Measurements from ENCODE around the gene CEP44. TPM values are rescaled to one million over a fixed set of nuclear protein-coding genes. Genes with fewer than 3 reads are reported as not detected.

CEP44 gene
- polyA plus RNA-seq, 1 experiment = 3.4 TPM

GRCh38 chr4:174245714-174246113 lies 38.0 kb upstream of the CEP44 start:
- TF ChIP-seq, protein P1, sequence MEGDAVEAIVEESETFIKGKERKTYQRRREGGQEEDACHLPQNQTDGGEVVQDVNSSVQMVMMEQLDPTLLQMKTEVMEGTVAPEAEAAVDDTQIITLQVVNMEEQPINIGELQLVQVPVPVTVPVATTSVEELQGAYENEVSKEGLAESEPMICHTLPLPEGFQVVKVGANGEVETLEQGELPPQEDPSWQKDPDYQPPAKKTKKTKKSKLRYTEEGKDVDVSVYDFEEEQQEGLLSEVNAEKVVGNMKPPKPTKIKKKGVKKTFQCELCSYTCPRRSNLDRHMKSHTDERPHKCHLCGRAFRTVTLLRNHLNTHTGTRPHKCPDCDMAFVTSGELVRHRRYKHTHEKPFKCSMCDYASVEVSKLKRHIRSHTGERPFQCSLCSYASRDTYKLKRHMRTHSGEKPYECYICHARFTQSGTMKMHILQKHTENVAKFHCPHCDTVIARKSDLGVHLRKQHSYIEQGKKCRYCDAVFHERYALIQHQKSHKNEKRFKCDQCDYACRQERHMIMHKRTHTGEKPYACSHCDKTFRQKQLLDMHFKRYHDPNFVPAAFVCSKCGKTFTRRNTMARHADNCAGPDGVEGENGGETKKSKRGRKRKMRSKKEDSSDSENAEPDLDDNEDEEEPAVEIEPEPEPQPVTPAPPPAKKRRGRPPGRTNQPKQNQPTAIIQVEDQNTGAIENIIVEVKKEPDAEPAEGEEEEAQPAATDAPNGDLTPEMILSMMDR (IDR thresholded peaks at IDR 0.05; ENCODE audit: insufficient read depth, low read depth, low read length) = no peak
- POLR2A ChIA-PET = no interaction called here
- Histone ChIP-seq H3K27me3 (ENCODE audit: control insufficient read depth, insufficient read depth, low read length) (no peaks in the 10 kb centered on the region), H3K4me3 (ENCODE audit: low read depth, low read length) (no peak overlapping the region), H3K36me3 (ENCODE audit: control insufficient read depth, insufficient read depth, low read length) (no peaks in the 10 kb centered on the region)
- DNase-seq (ENCODE audit: low read depth) = no peak
- CTCF ChIA-PET = interaction anchor here (1.6 kb wide), 1 partner anchor 10 kb away, joined by 4 read pairs; no protein-coding TSS in a partner anchor

GRCh38 chr4:174248407-174248806 lies 35.3 kb upstream of the CEP44 start:
- POLR2A ChIA-PET = no interaction called here
- Histone ChIP-seq H3K36me3 (ENCODE audit: control insufficient read depth, insufficient read depth, low read length) (no peaks in the 10 kb centered on the region), H3K27me3 (ENCODE audit: control insufficient read depth, insufficient read depth, low read length) (no peaks in the 10 kb centered on the region), H3K4me3 (ENCODE audit: low read depth, low read length) (no peak overlapping the region)
- TF ChIP-seq, protein P1 (IDR thresholded peaks at IDR 0.05; ENCODE audit: insufficient read depth, low read depth, low read length) = no peak
- CTCF ChIA-PET = no interaction called here
- no peak for DNase-seq (ENCODE audit: low read depth)

- Histone ChIP-seq H3K4me3 (ENCODE audit: low read depth, low read length) (no peak overlapping the region), H3K36me3 (ENCODE audit: control insufficient read depth, insufficient read depth, low read length) (0 out of 2 replicates have a peak, but pooled peaks cover 1% of the 10 kb centered on the region), H3K27me3 (ENCODE audit: control insufficient read depth, insufficient read depth, low read length) (no peaks in the 10 kb centered on the region)
- POLR2A ChIA-PET = no interaction called here
- CTCF ChIA-PET = interaction anchor here (0.9 kb wide), 1 partner anchor 12 kb away, joined by 3 read pairs; no protein-coding TSS in a partner anchor
- TF ChIP-seq, protein P1 (IDR thresholded peaks at IDR 0.05; ENCODE audit: insufficient read depth, low read depth, low read length) = no peak
- DNase-seq (ENCODE audit: low read depth) = no peak
These were observed 31.3 kb upstream of the CEP44 start for GRCh38 chr4:174252412-174252811.

DNA sequence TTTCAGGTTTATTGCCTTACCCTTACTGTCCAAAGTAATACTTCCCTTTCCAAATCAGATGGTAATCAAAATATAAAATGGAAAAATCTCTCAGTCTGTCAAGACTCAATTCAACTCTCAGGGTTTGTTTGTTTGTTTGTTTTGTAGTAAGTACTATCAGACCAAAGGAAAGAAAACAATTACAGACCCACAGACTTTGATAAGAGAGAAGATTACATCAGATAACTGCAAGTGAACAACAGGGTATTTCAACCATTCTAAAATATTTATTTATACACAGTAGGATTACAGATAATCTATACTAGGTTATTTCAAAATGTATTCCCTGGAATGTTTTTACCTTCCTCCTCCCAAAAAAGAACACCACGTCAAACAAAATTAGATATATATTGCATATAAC lies 29.1 kb upstream of the CEP44 start:
- POLR2A ChIA-PET = no interaction called here
- no peak overlapping the region for H3K4me3 ChIP-seq (ENCODE audit: low read depth, low read length)
- DNase-seq (ENCODE audit: low read depth) = no peak
- CTCF ChIA-PET = no interaction called here
- TF ChIP-seq, protein P1 (IDR thresholded peaks at IDR 0.05; ENCODE audit: insufficient read depth, low read depth, low read length) = no peak
- no peaks in the 10 kb centered on the region for H3K27me3 ChIP-seq (ENCODE audit: control insufficient read depth, insufficient read depth, low read length)
- 0 out of 2 replicates have a peak, but pooled peaks cover 1% of the 10 kb centered on the region for H3K36me3 ChIP-seq (ENCODE audit: control insufficient read depth, insufficient read depth, low read length)

DNA sequence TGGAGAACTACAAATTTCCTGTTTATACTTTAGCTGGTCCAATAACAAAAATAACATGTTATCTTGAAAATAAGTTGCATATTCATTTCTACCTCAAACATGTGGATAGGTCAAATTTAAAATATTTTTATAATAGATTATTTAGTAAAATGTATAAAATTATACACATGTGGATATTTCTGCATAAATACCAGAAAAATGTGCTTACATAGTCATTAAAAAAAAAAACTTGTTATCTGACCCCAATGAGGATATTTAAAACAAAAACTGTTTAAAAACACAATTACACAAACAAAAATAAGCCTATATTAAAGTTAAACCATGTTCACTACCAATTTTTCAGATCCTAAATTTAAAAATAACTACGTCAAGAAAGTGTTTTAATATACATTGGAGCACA lies 28.3 kb upstream of the CEP44 start:
- CTCF ChIA-PET = interaction anchor here (1.2 kb wide), 1 partner anchor 9 kb away, joined by 4 read pairs; no protein-coding TSS in a partner anchor
- Histone ChIP-seq H3K27me3 (ENCODE audit: control insufficient read depth, insufficient read depth, low read length) (no peaks in the 10 kb centered on the region), H3K36me3 (ENCODE audit: control insufficient read depth, insufficient read depth, low read length) (0 out of 2 replicates have a peak, but pooled peaks cover 1% of the 10 kb centered on the region), H3K4me3 (ENCODE audit: low read depth, low read length) (no peak overlapping the region)
- TF ChIP-seq, protein P1 (IDR thresholded peaks at IDR 0.05; ENCODE audit: insufficient read depth, low read depth, low read length) = no peak
- DNase-seq (ENCODE audit: low read depth) = no peak
- POLR2A ChIA-PET = no interaction called here

Measured in BJ (cell line).